Measurements from ENCODE around the gene ADGRL1.
"Not testable (repeated sequence)": the region's sequence is repeated elsewhere in the genome, so short reads cannot be mapped to it uniquely, and the experiment has no call there.

The ADGRL1 gene

DNA sequence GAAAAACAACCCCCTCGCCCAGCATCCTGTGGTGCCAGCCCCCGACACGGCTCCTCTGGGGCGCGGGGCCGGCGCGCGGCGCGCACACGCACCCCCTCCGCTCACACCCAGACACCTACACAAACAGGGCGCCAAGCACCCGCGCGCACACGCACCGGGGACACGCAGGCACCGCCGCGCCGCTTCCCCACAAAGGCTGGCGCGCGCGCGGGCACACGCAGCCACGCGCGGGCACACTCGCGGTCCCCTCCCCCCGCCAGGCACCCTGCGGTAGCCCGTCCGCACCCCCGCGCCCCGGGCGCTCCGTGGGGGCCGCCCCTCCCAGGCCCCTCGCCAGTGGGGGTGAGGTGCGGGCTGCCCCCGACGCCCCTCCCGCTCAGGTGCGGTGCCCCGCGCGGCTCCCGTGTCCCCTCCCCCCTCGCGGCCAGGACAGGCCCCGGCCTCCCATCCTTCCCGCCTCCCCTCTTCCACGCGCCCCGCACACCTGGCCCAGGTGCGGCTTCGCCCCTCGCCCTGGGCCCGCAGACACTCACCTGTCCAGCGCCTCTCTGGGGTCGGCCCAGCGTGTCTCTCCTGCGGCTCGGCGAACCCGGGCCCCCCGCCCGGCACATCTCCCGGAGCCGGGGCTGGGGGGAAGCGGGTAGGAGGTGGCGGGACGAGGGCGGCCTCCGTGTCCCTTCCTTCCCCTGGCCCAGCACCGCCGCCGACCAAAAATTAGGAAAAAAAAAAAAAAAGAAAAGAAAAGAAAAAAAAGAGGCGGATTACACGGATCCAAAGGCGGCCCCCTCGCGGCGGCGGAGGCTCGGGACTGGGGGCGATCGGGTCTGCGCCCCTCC, at the start of gene ADGRL1:
TSS of gene ADGRL1 (minus strand) at position 718 of the 836 bp plus-strand sequence. CDS start 22,567 bp downstream, outside the sequence.
- DNase-seq (ENCODE audit: low spot score): not testable (repeated sequence)

DNA sequence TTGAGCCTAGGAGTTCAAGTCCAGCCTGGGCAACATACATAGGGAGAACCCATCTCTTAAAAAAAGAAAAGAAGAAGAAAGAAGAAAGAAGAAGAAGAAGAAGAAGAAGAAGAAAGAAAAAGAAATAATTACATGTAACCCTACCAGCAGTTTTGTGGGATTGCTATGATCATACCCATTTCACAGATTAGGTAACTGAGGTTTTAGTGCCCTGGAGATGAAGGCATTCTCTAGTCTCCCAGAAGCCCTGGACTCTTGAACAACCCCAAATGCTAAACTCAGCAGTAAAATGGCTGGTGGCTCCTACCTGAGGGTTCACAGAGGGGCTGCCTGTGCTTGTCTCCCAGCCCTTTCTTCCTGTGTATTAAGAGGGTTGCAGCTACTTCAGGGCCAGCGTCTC, 49.3 kb upstream of the ADGRL1 start:
- not testable (repeated sequence) for DNase-seq (ENCODE audit: low spot score)

DNA sequence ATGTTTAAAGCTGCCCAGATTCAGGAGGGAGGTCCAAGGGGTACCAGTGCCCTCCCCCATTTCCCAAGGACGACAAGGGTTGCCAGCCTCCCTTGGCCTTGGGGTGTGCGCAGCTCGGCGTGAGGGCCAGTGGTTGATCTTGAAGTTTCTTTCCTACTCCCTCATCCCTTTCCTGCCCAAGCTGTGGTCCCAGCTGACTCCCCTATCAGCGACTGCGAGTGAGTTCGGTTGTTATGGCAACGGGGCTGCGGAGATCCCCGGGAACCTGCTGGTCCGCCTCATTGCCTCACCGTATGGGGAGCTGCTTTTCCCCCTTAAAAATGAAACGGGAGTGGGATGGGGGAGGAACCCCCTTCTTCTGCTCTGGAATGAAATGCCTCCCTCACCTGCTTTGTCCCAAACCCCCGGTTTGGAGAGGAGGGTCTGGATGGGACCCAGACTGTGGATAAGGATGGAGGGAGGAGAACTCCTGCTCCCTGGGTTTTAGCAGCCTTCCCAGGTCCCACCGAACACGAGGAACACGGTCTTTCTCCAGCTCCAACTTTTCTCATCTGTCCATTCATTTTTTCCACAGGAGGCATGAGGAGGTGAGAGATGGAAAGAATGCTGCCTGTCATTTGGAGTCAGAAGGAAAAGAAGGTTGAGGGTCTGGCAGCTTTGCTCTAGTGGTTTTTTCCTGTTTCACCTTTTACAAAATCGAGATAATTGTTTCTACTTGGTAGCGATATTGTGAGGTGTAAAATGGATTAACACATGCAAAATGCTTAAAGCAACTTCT, 48.0 kb upstream of the ADGRL1 start:
- not testable (repeated sequence) for DNase-seq (ENCODE audit: low spot score)

DNA sequence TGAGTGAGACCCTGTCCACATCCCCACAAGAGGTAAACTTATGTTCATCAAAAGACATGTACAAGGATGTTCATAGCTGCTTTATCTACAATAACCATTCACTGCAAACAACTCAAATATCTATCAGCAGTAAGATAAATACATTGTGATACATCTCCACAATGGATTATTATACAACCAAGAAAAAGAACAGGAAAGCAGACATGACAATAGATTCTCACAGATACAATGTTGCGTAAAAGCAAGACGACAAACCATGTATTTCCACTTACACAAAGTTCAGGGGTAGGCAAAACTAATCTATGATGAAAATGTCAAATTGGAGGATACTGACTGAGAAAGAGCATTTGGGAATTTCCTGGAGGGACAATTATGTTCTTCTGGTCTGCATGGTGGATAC, 46.2 kb upstream of the ADGRL1 start:
- DNase-seq (ENCODE audit: low spot score): not testable (repeated sequence)

DNA sequence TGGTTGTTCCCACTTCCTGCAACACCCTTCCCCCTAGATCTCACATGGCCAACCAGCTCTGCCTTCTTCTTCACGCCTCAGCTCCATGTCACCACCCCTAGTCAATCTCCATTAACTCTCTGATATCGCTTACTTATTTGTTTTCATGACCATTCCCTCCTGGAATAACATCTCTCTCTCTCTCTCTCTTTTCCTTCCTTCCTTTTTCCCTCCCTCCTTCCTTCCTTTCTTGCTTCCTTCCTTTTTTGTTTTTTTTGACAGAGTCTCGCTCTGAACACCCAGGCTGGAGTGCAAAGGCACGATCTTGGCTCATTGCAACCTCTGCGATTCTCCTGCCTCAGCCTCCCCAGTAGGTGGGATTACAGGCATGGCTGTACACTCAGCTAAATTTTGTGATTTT, 44.9 kb upstream of the ADGRL1 start:
- no peak for DNase-seq (ENCODE audit: low spot score)

DNA sequence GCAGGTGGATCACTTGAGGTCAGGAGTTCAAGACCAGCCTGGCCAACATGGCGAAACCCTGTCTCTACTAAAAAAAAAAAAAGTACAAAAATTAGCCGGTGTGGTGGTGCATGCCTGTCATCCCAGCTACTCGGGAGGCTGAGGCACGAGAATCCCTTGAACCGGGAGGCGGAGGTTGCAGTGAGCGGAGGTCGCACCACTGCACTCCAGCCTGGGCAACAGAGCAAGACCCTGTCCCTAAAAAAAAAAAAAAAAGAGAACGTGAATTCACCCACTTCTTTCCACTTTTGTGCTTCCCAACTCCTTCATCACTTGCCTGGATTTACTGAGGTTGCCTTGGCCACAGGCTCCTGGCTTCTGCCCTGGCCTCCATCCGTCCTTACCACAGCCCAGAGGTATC, 44.3 kb upstream of the ADGRL1 start:
- DNase-seq (ENCODE audit: low spot score): not testable (repeated sequence)

DNA sequence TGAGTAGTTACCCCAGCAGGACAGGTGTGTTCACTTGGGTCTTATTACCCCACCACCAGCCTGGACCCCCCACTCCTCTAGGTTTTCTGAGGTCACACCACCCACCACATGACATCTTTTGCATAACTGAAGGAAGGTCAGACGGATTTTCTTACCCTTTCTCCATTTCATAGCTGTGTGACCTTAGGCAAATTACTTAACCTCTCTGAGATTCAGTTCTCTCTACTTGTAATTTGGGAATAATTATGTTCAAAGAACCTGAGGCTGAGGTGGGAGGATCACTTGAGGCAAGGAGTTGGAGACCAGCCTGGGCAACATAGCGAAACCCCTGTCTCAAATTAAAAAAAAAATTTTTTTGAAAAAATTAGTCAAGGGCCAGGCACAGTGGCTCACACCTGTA, 43.9 kb upstream of the ADGRL1 start:
- not testable (repeated sequence) for DNase-seq (ENCODE audit: low spot score)

DNA sequence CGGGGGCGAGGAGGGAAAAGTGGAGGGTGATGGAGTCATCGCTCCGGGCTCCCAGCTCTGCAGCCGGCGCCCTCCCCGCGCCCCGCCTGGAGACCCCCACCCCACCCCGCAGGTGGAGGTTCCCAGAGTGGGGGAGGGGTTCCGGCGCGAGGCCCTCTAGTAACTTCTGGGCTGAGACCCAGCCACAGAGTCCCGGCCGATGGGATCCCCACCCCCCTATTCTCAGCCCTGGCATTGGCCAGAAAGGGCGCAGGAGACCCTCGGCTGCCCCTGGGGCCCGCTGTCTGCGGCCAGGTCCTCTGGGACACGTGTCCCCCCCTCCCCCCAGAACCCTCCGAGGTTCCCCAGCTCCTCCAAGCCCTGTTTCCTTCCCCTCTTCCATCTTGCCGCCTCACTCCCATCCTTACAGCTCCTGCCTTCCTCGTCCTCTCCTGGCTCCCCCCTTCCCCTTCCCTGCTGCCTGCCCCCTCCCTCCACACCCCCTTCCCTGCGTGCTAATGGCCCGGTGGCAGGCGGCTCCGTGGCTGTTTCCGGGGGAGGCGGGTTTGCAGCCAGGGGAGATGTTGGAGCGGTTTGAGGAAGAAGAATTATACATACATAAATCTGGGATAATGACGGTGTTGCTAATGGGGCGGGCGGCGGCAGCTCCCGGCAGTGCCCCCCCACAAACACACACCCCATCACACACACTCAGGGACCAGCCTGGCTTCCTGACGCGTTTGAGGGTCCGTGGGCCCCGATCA, 43.2 kb upstream of the ADGRL1 start:
- peak; percentile 31 for DNase-seq (ENCODE audit: low spot score)

DNA sequence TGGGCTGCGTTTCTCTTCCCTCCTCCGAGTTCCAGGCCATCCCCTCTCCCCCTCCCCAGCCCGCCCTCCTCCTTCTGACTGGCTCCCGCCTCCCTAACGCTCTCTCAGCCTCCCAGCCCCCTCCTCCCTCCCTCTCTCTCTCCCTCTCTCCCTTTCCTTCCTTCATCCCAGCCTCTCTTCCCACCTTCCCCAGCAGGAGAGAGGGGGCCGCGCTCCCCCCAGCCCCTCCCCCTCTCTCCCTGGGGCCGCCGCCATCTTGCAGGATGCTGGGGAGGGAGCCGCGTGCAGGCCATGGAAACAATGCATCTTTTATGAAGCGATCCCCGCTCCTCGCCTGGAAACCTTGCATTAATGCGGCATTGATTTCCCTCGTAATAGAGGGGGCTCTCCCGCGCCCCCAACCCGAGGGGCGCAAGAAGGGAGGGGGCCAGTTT, 42.6 kb upstream of the ADGRL1 start:
- peak; percentile 57 for DNase-seq (ENCODE audit: low spot score)

DNA sequence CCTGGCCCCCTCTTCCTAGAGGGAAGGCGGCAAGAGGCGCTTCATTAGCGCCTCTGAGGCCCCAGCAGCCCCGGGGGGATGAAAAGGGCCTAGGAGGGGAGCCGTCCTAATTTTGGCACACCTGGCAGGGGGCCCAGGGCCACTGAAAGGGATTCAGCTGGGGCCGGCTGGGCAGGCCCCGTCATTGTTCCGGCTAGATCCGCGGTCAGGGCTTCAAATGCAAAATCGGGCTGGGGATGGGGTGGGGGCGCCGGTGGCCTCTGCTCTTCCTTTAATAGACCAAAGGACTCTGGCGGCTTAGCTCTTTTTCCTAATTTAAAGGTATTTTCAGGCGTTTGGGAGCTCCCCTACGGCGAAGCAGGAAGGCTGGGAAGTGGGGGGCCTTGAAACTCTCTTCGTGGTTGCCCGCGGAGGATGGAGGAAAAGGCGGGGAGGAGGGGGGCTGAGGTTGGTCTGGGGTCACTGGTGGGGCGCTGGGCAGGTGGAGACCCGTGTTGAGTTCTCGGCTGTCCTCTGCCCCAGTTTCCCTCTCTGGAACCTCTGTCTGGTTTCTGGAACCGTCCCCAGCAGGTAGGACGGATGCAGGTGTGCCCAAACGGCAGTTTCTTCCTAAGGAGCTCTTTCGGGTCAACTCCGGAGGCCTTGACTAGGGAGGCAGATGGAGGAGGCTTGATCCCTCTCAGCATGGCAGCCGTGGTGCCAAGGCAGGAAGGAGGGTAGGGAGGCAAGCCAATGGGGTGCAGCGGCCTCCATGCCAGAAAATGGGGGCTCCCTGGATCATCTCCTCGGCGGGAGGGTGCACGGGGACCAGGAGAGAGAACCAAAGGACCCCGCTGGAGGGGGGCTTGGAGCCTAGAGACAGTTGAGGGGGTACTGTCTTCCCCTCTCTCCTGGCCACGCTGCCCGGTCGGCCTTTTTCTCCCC, 41.8 kb upstream of the ADGRL1 start:
- DNase-seq (ENCODE audit: low spot score): peak; percentile 5

DNA sequence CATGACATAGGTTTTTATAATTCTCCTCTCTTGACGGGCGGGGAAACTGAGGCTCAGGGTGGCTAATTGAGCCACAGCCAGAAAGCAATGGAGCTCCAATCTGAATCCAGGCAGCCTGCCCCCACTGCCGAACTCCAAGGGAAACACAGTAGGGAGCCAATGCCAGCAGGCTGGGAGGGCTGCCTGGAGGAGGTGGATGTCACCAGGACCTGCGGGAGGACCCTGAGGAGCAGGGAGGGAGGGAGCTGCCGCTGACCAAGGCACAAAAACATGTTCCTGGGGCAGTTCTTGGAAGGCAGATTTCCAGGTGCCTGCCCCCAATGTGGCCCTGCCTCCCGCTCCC, 41.2 kb upstream of the ADGRL1 start:
- not testable (repeated sequence) for DNase-seq (ENCODE audit: low spot score)

DNA sequence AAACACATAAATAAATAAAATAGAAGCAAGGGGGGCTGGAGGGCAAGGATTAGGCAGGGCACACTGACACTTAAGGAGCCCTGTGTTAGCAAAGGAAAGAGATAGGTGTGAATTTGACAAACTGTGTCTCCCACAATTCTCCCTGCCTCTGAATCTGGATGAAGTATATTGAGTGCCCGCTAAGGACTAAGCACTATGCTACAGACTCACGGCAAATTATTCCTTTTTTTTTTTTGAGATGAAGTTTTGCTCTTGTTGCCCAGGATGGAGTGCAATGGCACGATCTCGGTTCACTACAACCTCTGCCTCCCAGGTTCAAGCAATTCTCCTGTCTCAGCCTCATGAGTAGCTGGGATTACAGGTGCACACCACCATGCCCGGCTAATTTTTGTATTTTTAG, 38.4 kb upstream of the ADGRL1 start:
- DNase-seq (ENCODE audit: low spot score): not testable (repeated sequence)

DNA sequence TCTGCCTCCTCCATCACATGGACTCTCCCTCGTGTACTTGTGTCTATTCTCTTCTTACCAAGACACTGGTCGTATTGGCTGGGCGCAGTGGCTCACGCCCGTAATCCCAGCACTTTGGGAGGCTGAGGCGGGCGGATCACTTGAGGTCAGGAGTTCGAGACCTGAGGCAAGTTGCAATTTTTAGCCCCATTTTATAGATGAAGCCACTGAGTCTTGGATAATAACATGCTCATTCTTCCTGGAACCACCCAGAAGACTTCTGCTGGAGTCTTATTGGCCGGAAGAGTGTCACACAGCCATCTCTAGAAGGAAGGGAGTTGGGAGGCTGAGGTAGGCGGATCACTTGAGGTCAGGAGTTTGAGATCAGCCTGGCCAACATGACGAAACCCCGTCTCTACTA, 37.7 kb upstream of the ADGRL1 start:
- not testable (repeated sequence) for DNase-seq (ENCODE audit: low spot score)

DNA sequence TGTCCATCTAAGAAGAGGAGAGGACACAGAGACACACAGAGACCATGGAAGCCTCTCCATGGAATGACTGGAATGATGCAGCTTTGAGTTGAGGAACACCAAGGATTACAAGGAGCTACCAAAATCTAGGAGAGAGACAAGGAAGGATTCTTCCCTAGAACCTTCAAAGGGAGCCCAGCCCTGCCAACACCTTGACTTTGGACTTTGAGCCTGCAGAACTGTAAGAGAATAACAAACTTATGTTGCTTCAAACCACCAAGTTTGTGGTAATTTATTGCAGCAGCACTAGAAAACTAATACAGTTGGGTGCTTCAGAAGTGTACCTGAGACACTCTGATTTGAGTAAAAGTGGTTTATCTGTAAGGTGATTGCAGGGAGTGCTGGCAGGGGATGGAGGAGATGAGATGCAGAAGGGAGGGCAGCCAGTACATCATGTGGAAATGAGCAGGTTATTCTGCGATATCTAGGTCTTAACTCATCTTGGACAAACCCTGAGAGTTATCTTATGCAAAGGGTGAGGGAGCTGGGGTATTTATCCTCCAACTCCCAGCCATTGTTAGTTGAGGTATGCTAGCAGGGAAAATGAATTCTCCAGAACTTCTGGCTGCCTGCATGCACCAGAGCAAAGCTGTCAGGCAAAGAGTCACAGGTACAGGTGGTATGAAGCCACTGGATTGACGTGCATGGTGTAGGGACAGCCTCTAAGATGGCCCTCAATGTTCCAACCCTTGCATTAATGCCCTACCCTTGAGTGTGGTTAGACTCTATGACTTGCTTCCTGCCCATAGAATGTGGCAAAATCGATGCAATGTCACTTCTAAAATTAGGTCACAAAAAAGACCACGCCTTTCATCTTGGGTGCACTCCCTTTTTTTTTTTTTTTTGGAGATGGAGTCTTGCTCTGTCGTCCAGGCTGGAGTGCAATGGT, 31.3 kb upstream of the ADGRL1 start:
- no peak for DNase-seq (ENCODE audit: low spot score)

DNA sequence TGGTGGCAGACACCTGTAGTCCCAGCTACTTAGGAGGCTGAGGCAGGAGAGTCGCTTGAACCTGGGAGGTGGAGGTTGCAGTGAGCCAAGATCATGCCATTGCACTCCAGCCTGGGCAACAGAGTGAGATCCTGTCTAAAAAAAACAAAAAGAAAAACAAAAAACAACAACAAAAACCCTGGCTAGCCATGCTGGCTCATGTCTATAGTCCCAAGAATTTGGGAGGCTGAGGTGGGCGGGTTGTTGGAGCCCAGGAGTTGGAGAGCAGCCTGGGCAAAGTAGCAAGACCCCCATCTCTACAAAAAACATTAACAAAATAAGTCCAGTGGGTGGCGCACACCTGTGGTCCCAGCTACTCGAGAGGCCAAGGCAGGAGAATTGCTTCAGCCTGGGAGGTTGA, 27.0 kb upstream of the ADGRL1 start:
- DNase-seq (ENCODE audit: low spot score): not testable (repeated sequence)

DNA sequence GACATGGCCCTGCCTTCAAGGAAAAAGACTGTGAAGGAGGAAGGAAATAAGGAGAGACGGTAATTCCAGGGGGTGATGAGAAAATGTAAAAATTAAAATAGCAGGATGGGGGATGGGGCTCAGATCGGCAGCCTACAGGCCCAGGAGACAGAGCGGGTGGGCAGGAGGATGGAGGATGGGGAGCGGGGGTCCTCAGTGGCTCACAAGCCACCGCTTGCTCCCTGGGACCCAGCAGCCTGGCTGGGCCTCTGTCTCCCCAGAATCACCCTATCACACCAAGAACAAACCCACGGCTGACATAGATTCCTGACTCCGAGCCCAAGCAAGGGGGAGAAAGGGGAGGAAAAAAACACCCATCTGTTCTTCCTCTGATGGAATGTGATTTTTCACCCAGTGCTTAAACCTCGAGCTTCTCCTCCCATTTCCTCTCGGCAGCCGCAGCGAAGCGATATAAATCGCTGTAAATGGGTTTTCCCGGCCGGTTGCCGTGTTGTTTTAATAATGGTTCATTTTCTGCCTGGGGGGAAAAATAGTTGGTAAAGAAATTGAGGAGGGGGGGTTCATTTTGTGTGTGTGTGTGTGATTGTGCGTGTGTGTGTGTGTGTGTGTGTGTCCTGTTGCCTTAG, 22.6 kb upstream of the ADGRL1 start:
- DNase-seq (ENCODE audit: low spot score): not testable (repeated sequence)

DNA sequence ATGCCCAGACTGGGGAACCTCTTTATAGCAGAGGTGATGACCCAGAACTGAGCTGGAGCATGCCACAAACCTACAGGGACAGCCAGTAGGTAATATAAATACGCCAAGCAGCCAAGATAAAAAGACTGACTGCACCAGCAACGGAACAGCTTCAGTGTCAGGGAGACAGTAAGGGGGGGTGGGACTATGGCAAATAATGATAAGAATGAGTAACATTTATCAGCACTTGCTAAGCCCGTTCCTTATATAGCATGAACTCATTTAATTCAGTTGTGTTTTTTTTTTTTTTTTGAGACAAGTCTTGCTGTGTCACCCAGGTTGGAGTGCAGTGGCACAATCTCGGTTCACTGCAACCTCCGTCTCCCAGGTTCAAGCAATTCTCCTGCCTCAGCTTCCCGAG, 20.5 kb upstream of the ADGRL1 start:
- DNase-seq (ENCODE audit: low spot score): not testable (repeated sequence)

DNA sequence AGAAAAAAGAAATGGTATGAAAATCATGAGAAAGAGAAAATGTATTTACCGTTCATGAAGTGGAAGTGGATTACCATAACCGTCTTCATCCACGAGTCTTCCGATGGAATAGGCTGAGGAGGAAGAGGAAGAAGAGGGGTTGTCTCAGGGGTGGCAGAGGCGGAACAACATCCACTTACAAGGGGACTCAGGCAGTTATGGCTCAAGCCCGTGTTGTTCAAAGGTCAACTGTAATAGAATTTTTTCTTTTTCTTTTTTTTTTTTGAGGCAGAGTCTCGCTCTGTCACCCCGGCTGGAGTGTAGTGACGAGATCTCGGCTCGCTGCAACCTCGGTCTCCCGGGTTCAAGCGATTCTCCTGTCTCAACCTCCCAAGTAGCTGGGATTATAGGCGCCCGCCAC, 16.9 kb upstream of the ADGRL1 start:
- DNase-seq (ENCODE audit: low spot score): no peak

DNA sequence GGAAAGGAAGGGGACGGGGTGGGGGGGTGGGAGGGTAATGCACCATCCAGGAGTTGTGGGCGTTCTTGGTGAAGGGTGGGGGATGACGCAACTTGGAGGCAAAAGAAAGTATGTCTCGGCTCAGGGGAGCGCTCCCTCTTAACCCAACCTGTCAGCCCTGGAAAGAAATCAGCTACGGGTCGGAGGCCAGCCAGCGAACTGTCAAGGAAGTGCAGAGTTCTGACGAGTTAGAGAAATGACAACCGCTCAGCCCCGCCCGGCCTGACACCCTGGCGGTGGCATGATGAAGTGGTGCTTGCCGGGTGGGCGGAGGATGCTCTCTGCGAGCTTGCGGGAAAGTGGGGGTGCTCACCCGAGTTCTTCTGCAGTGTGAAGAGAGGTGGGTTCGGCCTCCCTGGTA, 15.4 kb upstream of the ADGRL1 start:
- not testable (repeated sequence) for DNase-seq (ENCODE audit: low spot score)
